RWPE1 (cell line): ENCODE data around the gene FKBP10.

Experiments
- CTCF ChIA-PET: fragments of 350-600 bp; sonication (Branson Sonifier 250); formaldehyde crosslinking; extraction: SDS; loops from one replicate; lab custom pipeline; 2021; lab: Yijun Ruan, JAX
- POLR2A ChIA-PET: fragments of 400-600 bp; formaldehyde crosslinking; extraction: SDS; loops from one replicate; lab custom pipeline; 2020; ENCODE audit warnings: antibody characterized with exemption; ENCODE audit not compliant: low non-redundant PET; lab: Yijun Ruan, JAX
- DNase-seq: peaks from one replicate; pipeline ENCODE4 v3.0.0; 2012; ENCODE audit warnings: low spot score
- H3K27ac ChIP-seq: fragments of 450-650 bp; 2 replicates; pipeline ENCODE4 v1.5.1; 2017
- TF ChIP-seq, protein P1 (sequence below): fragments of 450-650 bp; conservative IDR thresholded peaks from 2 replicates; pipeline ENCODE4 v1.5.1; 2017; ENCODE audit warnings: low read depth, mild to moderate bottlenecking

FKBP10 gene, protein sequence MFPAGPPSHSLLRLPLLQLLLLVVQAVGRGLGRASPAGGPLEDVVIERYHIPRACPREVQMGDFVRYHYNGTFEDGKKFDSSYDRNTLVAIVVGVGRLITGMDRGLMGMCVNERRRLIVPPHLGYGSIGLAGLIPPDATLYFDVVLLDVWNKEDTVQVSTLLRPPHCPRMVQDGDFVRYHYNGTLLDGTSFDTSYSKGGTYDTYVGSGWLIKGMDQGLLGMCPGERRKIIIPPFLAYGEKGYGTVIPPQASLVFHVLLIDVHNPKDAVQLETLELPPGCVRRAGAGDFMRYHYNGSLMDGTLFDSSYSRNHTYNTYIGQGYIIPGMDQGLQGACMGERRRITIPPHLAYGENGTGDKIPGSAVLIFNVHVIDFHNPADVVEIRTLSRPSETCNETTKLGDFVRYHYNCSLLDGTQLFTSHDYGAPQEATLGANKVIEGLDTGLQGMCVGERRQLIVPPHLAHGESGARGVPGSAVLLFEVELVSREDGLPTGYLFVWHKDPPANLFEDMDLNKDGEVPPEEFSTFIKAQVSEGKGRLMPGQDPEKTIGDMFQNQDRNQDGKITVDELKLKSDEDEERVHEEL

DNA sequence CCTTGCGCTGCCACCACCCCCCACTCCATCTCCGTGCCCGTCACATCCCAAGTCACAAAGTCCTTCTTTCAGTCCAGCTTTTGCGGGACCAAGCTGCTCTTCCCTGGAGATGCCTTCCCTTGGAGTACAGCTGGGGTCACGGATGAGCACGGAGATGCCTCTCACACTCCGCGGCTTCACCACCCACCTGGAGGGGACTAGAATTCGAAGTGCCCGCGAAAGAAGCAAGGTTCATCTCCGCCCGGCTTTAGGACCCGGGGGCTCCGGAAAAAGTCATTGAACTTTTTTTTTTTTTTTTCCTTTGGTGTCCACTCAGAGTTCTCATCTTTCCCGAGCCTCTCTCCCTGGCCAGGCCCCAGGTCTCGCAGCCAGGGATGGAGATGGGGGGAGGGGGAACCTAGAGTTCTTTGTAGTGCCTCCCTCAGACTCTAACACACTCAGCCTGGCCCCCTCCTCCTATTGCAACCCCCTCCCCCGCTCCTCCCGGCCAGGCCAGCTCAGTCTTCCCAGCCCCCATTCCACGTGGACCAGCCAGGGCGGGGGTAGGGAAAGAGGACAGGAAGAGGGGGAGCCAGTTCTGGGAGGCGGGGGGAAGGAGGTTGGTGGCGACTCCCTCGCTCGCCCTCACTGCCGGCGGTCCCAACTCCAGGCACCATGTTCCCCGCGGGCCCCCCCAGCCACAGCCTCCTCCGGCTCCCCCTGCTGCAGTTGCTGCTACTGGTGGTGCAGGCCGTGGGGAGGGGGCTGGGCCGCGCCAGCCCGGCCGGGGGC is at the start of gene FKBP10:
Gene FKBP10, plus strand, starts transcription at position 624 of the 771 bp plus-strand sequence. Its CDS starts 31 bp downstream, at position 655.
- peak within 1 kb of the TSS; percentile 91 for H3K27ac ChIP-seq
- DNase-seq = peak; percentile 77
- TF ChIP-seq, protein P1, sequence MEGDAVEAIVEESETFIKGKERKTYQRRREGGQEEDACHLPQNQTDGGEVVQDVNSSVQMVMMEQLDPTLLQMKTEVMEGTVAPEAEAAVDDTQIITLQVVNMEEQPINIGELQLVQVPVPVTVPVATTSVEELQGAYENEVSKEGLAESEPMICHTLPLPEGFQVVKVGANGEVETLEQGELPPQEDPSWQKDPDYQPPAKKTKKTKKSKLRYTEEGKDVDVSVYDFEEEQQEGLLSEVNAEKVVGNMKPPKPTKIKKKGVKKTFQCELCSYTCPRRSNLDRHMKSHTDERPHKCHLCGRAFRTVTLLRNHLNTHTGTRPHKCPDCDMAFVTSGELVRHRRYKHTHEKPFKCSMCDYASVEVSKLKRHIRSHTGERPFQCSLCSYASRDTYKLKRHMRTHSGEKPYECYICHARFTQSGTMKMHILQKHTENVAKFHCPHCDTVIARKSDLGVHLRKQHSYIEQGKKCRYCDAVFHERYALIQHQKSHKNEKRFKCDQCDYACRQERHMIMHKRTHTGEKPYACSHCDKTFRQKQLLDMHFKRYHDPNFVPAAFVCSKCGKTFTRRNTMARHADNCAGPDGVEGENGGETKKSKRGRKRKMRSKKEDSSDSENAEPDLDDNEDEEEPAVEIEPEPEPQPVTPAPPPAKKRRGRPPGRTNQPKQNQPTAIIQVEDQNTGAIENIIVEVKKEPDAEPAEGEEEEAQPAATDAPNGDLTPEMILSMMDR = no peak
- ChIA-PET CTCF (interaction anchor here (1.0 to 2.1 kb wide), 3 partner anchors 11 to 75 kb away, joined by 3 to 4 read pairs (median 4); no protein-coding TSS in a partner anchor), POLR2A (interaction anchor here (0.6 to 0.7 kb wide), 3 partner anchors 13 to 105 kb away, joined by 3 to 4 read pairs (median 3); no protein-coding TSS in a partner anchor)

DNA sequence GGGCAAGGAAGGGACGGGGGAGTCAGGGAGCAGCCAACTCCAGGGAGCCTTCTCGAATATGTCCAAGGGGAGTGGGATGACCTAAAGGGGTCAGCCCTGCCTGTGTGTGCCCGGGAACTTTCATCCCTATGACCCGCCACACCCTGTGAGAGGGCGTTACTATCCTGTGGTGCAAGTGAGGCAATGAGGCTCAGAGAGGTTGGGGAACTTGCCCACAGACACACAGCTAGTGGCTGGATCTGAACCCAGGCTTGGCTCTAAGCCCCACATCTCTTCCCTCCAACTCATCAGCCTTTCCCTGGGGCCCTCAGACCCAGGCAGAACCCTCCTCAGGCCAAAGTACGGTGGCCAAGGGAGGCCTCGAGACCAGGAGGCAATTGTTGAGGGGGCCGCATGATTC is 49.5 kb upstream of the FKBP10 start:
- ChIA-PET POLR2A (interaction anchor here (1.3 kb wide), 1 partner anchor 23 kb away, joined by 3 read pairs; the partner anchor contains the start of gene JUP), CTCF (interaction anchor here (0.5 to 1.0 kb wide), 3 partner anchors 11 to 855 kb away, joined by 3 read pairs; partner anchors contain the start of gene JUP)
- TF ChIP-seq, protein P1 = no peak
- H3K27ac ChIP-seq = peak overlapping the region; percentile 37
- DNase-seq = no peak

DNA sequence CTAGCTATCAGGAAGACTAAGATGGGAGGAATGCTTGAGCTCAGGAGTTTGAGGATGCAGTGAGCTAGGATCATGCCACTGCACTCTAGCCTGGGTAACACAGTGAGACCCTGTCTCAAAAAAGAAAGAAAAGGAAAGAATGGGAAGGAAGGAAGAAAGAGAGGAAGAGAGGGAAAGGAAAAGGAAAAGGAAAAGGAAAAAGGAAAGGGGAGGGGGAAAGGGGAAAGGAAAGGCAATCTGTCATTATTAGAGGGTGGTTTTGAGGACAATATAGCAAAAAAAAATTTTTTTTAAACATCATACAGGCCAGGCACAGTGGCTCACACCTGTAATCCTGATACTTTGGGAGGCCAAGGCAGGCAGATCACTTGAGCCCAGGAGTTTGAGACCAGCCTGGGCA is 46.7 kb upstream of the FKBP10 start:
- DNase-seq = no peak
- TF ChIP-seq, protein P1 = no peak
- no peak overlapping the region for H3K27ac ChIP-seq
- CTCF ChIA-PET = interaction anchor here (0.8 to 1.1 kb wide), 2 partner anchors 11 to 45 kb away, joined by 3 read pairs; partner anchors contain the start of gene P3H4
- POLR2A ChIA-PET = no interaction called here

DNA sequence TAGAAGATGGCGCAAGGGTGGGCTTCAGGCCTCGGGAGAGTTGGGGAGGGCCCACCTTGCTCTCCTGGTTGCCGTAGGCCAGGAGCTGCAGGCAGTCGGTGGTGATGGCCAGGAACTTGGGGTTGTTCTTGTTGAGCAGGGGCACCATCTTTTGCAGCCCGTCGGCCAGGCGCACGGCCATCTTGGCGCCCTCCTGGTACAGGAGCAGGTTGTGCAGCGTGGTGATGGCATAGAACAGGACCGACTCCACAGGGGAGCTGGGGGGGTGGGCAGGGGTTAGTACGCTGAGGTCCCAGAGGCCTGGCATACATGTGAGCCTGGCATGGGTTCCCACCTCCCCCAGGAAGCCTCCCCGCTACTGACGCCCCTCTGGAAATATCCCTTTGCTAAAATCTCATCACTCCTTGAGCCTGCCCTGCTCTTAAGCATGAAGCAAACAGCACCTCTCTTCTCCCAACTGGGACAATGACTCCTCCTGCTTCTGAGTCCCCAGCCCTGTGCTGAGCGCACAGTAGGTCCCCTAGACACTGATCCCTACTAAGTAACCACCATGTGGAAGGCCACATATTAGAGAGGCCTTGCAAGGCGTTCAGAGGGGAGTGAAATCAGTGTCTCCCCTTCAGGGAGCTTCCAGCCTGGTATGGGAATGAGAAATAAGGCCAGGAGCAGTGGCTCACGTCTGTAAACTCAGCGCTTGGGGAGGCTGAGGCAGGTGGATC is 45.3 kb upstream of the FKBP10 start:
- POLR2A ChIA-PET = no interaction called here
- DNase-seq = no peak
- CTCF ChIA-PET = no interaction called here
- TF ChIP-seq, protein P1 = no peak
- H3K27ac ChIP-seq = 0 out of 2 replicates have a peak overlapping the region, but pooled peaks have one; percentile 15

DNA sequence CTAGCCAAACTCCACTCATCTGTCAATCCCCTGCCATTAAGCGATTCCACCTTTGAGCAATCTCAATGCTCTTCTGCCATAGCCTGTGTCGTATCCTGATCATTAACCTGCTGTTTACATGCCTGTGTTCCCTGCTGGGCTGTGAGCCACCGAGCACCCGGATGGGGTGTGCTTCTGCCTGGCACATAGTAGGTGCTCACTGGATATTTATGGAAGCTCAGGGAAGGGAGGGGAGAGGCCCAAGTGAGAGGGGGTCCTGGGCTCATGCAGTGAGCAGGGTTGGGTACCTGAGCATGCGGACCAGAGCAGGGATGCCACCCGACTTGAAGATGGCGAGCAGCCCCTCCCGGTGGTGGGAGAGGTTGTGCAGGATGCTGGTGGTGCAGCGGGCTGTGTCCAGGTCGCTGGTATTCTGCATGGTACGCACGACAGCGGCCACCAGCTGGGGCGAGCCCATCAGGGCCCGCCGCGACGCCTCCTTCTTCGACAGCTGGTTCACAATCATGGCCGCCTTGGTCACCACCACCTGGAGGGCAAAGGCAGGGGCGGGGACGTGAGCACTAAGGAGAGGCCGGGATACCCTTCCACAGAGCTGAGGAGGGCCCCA is 44.0 kb upstream of the FKBP10 start:
- DNase-seq = no peak
- peak overlapping the region; percentile 20 for H3K27ac ChIP-seq
- ChIA-PET POLR2A (interaction anchor here (0.8 kb wide), 1 partner anchor 12 kb away, joined by 3 read pairs; no protein-coding TSS in a partner anchor), CTCF (interaction anchor here (0.5 kb wide), 1 partner anchor 18 kb away, joined by 4 read pairs; the partner anchor contains the start of gene JUP)
- TF ChIP-seq, protein P1 = no peak
